ENCODE measurements around the gene CTRB1. TPM values are rescaled to one million over a fixed set of nuclear protein-coding genes. Genes with fewer than 3 reads are reported as not detected.
"Not testable (repeated sequence)": the region's sequence is repeated elsewhere in the genome, so short reads cannot be mapped to it uniquely, and the experiment has no call there.

CTRB1 gene
- total and polyA plus RNA-seq, 2 experiments from 2014 or later, result not detected

GRCh38 chr16:75202069-75202590 lies 16.7 kb upstream of the CTRB1 start:
- no peaks in the 10 kb centered on the region for H3K9me2 ChIP-seq (ENCODE audit: insufficient read depth)
- no peak overlapping the region for H3K4me2 ChIP-seq (ENCODE audit: unreplicated experiment)
- in situ Hi-C loops (cut with MboI), result loop anchor here (25.0 kb wide), 2 partner anchors 410 to 560 kb away; partner anchors contain the start of gene ADAT1
- no peak overlapping the region for H3K4me3 ChIP-seq
- no peak for TF ChIP-seq EZH2phosphoT487 (IDR thresholded peaks at IDR 0.05; ENCODE audit: insufficient read depth, low read depth)
- TF ChIP-seq EZH2 (IDR thresholded peaks at IDR 0.05; ENCODE audit: insufficient read depth, poor library complexity, severe bottlenecking), result no peak
- no peak overlapping the region for H3K9ac ChIP-seq
- H3F3A ChIP-seq (ENCODE audit: insufficient read depth), result no peaks in the 10 kb centered on the region
- no peak overlapping the region for H2AFZ ChIP-seq
- H3K27me3 ChIP-seq (replicated peaks; ENCODE audit: insufficient read depth), result peaks cover 7% of the 10 kb centered on the region; the same call in 1 of the 2 replicates
- 91 to 98% methylated on average over 13 of the region's 13 CpGs for WGBS, 2 experiments (ENCODE audit: low coverage in 1 of 2, low lambda C conversion rate in 2 of 2, missing lambda C conversion rate in 2 of 2)
- H3K36me3 ChIP-seq (ENCODE audit: low read depth), result no peaks in the 10 kb centered on the region
- no peaks in the 10 kb centered on the region for H3K79me2 ChIP-seq (ENCODE audit: insufficient read depth)
- no peak for DNase-seq
- H3K27ac ChIP-seq, result no peak overlapping the region
- no peaks in the 10 kb centered on the region for H3K4me1 ChIP-seq (ENCODE audit: insufficient read depth)
- no peaks in the 10 kb centered on the region for H3K9me3 ChIP-seq (ENCODE audit: low read depth)
- H4K20me1 ChIP-seq (ENCODE audit: insufficient read depth), result no peaks in the 10 kb centered on the region

GRCh38 chr16:75203096-75203495 lies 15.7 kb upstream of the CTRB1 start:
- in situ Hi-C loops (cut with MboI), result loop anchor here (25.0 kb wide), 2 partner anchors 409 to 559 kb away; partner anchors contain the start of gene ADAT1
- no peak overlapping the region for H3K27ac ChIP-seq
- no peaks in the 10 kb centered on the region for H3K9me3 ChIP-seq (ENCODE audit: low read depth)
- H3K4me1 ChIP-seq (ENCODE audit: insufficient read depth), result no peaks in the 10 kb centered on the region
- H2AFZ ChIP-seq, result no peak overlapping the region
- H3F3A ChIP-seq (ENCODE audit: insufficient read depth), result no peaks in the 10 kb centered on the region
- DNase-seq, result no peak
- H3K9me2 ChIP-seq (ENCODE audit: insufficient read depth), result no peaks in the 10 kb centered on the region
- no peaks in the 10 kb centered on the region for H3K79me2 ChIP-seq (ENCODE audit: insufficient read depth)
- no peaks in the 10 kb centered on the region for H4K20me1 ChIP-seq (ENCODE audit: insufficient read depth)
- 94 to 97% methylated on average over 12 of the region's 12 CpGs for WGBS, 2 experiments (ENCODE audit: low coverage in 1 of 2, low lambda C conversion rate in 2 of 2, missing lambda C conversion rate in 2 of 2)
- H3K4me2 ChIP-seq (ENCODE audit: unreplicated experiment), result no peak overlapping the region
- no peaks in the 10 kb centered on the region for H3K27me3 ChIP-seq (replicated peaks; ENCODE audit: insufficient read depth)
- no peak overlapping the region for H3K4me3 ChIP-seq
- TF ChIP-seq EZH2 (IDR thresholded peaks at IDR 0.05; ENCODE audit: insufficient read depth, poor library complexity, severe bottlenecking) (no peak), EZH2phosphoT487 (IDR thresholded peaks at IDR 0.05; ENCODE audit: insufficient read depth, low read depth) (no peak)
- no peak overlapping the region for H3K9ac ChIP-seq
- no peaks in the 10 kb centered on the region for H3K36me3 ChIP-seq (ENCODE audit: low read depth)

GRCh38 chr16:75203667-75204409 lies 14.9 kb upstream of the CTRB1 start:
- 89 to 92% methylated on average over 13 of the region's 13 CpGs for WGBS, 2 experiments (ENCODE audit: low coverage in 1 of 2, low lambda C conversion rate in 2 of 2, missing lambda C conversion rate in 2 of 2)
- no peak for DNase-seq
- Histone ChIP-seq H3K9me2 (ENCODE audit: insufficient read depth) (no peaks in the 10 kb centered on the region), H3K27ac (no peak overlapping the region), H3K4me2 (ENCODE audit: unreplicated experiment) (no peak overlapping the region), H3K27me3 (replicated peaks; ENCODE audit: insufficient read depth) (no peaks in the 10 kb centered on the region), H4K20me1 (ENCODE audit: insufficient read depth) (no peaks in the 10 kb centered on the region), H3K36me3 (ENCODE audit: low read depth) (no peaks in the 10 kb centered on the region), H3K9ac (no peak overlapping the region), H3K4me3 (no peak overlapping the region), H2AFZ (no peak overlapping the region), H3K4me1 (ENCODE audit: insufficient read depth) (no peaks in the 10 kb centered on the region), H3F3A (ENCODE audit: insufficient read depth) (no peaks in the 10 kb centered on the region), H3K79me2 (ENCODE audit: insufficient read depth) (no peaks in the 10 kb centered on the region), H3K9me3 (ENCODE audit: low read depth) (no peaks in the 10 kb centered on the region)
- in situ Hi-C loops (cut with MboI), result loop anchor here (25.0 kb wide), 2 partner anchors 408 to 558 kb away; partner anchors contain the start of gene ADAT1
- no peak for TF ChIP-seq EZH2phosphoT487 (IDR thresholded peaks at IDR 0.05; ENCODE audit: insufficient read depth, low read depth)
- no peak for TF ChIP-seq EZH2 (IDR thresholded peaks at IDR 0.05; ENCODE audit: insufficient read depth, poor library complexity, severe bottlenecking)

GRCh38 chr16:75204410-75204758 lies 14.4 kb upstream of the CTRB1 start:
- no peaks in the 10 kb centered on the region for H3F3A ChIP-seq (ENCODE audit: insufficient read depth)
- H2AFZ ChIP-seq, result no peak overlapping the region
- no peak overlapping the region for H3K27ac ChIP-seq
- no peak overlapping the region for H3K4me3 ChIP-seq
- no peaks in the 10 kb centered on the region for H3K79me2 ChIP-seq (ENCODE audit: insufficient read depth)
- no peaks in the 10 kb centered on the region for H3K36me3 ChIP-seq (ENCODE audit: low read depth)
- no peaks in the 10 kb centered on the region for H3K9me3 ChIP-seq (ENCODE audit: low read depth)
- no peak overlapping the region for H3K9ac ChIP-seq
- no peaks in the 10 kb centered on the region for H3K9me2 ChIP-seq (ENCODE audit: insufficient read depth)
- H3K4me1 ChIP-seq (ENCODE audit: insufficient read depth), result no peaks in the 10 kb centered on the region
- TF ChIP-seq EZH2phosphoT487 (IDR thresholded peaks at IDR 0.05; ENCODE audit: insufficient read depth, low read depth) (no peak), EZH2 (IDR thresholded peaks at IDR 0.05; ENCODE audit: insufficient read depth, poor library complexity, severe bottlenecking) (no peak)
- H4K20me1 ChIP-seq (ENCODE audit: insufficient read depth), result no peaks in the 10 kb centered on the region
- H3K4me2 ChIP-seq (ENCODE audit: unreplicated experiment), result no peak overlapping the region
- H3K27me3 ChIP-seq (replicated peaks; ENCODE audit: insufficient read depth), result no peaks in the 10 kb centered on the region
- DNase-seq, result no peak
- WGBS, 2 experiments (ENCODE audit: low coverage in 1 of 2, low lambda C conversion rate in 2 of 2, missing lambda C conversion rate in 2 of 2), result 93 to 100% methylated on average over 4 of the region's 6 CpGs
- in situ Hi-C loops (cut with MboI), result loop anchor here (25.0 kb wide), 2 partner anchors 408 to 558 kb away; partner anchors contain the start of gene ADAT1

- not testable (repeated sequence) for H3K36me3 ChIP-seq (ENCODE audit: low read depth); DNase-seq; H3F3A ChIP-seq (ENCODE audit: insufficient read depth); H3K4me2 ChIP-seq (ENCODE audit: unreplicated experiment); H3K27ac ChIP-seq; H2AFZ ChIP-seq; H3K9me2 ChIP-seq (ENCODE audit: insufficient read depth); H3K4me3 ChIP-seq; H3K4me1 ChIP-seq (ENCODE audit: insufficient read depth); H3K9ac ChIP-seq; H3K9me3 ChIP-seq (ENCODE audit: low read depth); H3K79me2 ChIP-seq (ENCODE audit: insufficient read depth); H4K20me1 ChIP-seq (ENCODE audit: insufficient read depth); H3K27me3 ChIP-seq (replicated peaks; ENCODE audit: insufficient read depth)
- no CpG with 5 or more reads among the region's 20 CpGs for WGBS, 2 experiments (ENCODE audit: low coverage in 1 of 2, low lambda C conversion rate in 2 of 2, missing lambda C conversion rate in 2 of 2)
- in situ Hi-C loops (cut with MboI), result loop anchor here (25.0 kb wide), 2 partner anchors 407 to 557 kb away; partner anchors contain the start of gene ADAT1
Observed at GRCh38 chr16:75204905-75205304, 13.9 kb upstream of the CTRB1 start.

- not testable (repeated sequence) for H3K9me2 ChIP-seq (ENCODE audit: insufficient read depth); H3K27me3 ChIP-seq (replicated peaks; ENCODE audit: insufficient read depth); DNase-seq; H2AFZ ChIP-seq; H3K79me2 ChIP-seq (ENCODE audit: insufficient read depth); H3K27ac ChIP-seq; H3K4me2 ChIP-seq (ENCODE audit: unreplicated experiment); H3K9ac ChIP-seq; H3F3A ChIP-seq (ENCODE audit: insufficient read depth); H3K9me3 ChIP-seq (ENCODE audit: low read depth); H4K20me1 ChIP-seq (ENCODE audit: insufficient read depth); H3K4me3 ChIP-seq; H3K4me1 ChIP-seq (ENCODE audit: insufficient read depth); H3K36me3 ChIP-seq (ENCODE audit: low read depth)
- in situ Hi-C loops (cut with MboI), result loop anchor here (25.0 kb wide), 2 partner anchors 407 to 557 kb away; partner anchors contain the start of gene ADAT1
- WGBS, 2 experiments (ENCODE audit: low coverage in 1 of 2, low lambda C conversion rate in 2 of 2, missing lambda C conversion rate in 2 of 2), result 79% methylated on average over 8 of the region's 19 CpGs; no CpG with 5 or more reads in 1 of the 2 experiments
Observed at GRCh38 chr16:75205438-75205837, 13.3 kb upstream of the CTRB1 start.

All from GM23248 (cell line).